Measurements from ENCODE around the gene CLDN24.

Gene CLDN24

GRCh38 chr4:183323295-183323694 lies 1.1 kb upstream of the CLDN24 start:
- no peak for DNase-seq (ENCODE audit: low read depth, low spot score)

- DNase-seq (ENCODE audit: low read depth, low spot score) = no peak
These were observed 710 bp downstream of the CLDN24 start for GRCh38 chr4:183321516-183321915.

- no peak for DNase-seq (ENCODE audit: low read depth, low spot score)
These were observed 1.1 kb downstream of the CLDN24 start for GRCh38 chr4:183321079-183321478.

GRCh38 chr4:183320211-183321059 lies 1.8 kb downstream of the CLDN24 start, which contains the start of gene CLDN22:
TSS of gene CLDN22 (minus strand) at chr4:183320276. CDS start at chr4:183320218, 58 bp downstream.
- DNase-seq (ENCODE audit: low read depth, low spot score) = no peak

GRCh38 chr4:183318656-183319055 lies 3.6 kb downstream of the CLDN24 start:
- no peak for DNase-seq (ENCODE audit: low read depth, low spot score)

GRCh38 chr4:183314806-183315205 lies 7.4 kb downstream of the CLDN24 start:
- no peak for DNase-seq (ENCODE audit: low read depth, low spot score)

GRCh38 chr4:183314336-183314735 lies 7.9 kb downstream of the CLDN24 start:
- no peak for DNase-seq (ENCODE audit: low read depth, low spot score)

- no peak for DNase-seq (ENCODE audit: low read depth, low spot score)
These were observed 9.4 kb downstream of the CLDN24 start for GRCh38 chr4:183312841-183313240.

GRCh38 chr4:183306811-183307210 lies 15.4 kb downstream of the CLDN24 start:
- no peak for DNase-seq (ENCODE audit: low read depth, low spot score)

- no peak for DNase-seq (ENCODE audit: low read depth, low spot score)
These were observed 17.7 kb downstream of the CLDN24 start for GRCh38 chr4:183304538-183304937.

GRCh38 chr4:183304067-183304466 lies 18.2 kb downstream of the CLDN24 start:
- no peak for DNase-seq (ENCODE audit: low read depth, low spot score)

GRCh38 chr4:183303301-183303700 lies 18.9 kb downstream of the CLDN24 start:
- no peak for DNase-seq (ENCODE audit: low read depth, low spot score)

GRCh38 chr4:183300655-183301054 lies 21.6 kb downstream of the CLDN24 start:
- DNase-seq (ENCODE audit: low read depth, low spot score) = no peak

GRCh38 chr4:183300070-183300469 lies 22.2 kb downstream of the CLDN24 start:
- DNase-seq (ENCODE audit: low read depth, low spot score) = no peak

- no peak for DNase-seq (ENCODE audit: low read depth, low spot score)
These were observed 22.8 kb downstream of the CLDN24 start for GRCh38 chr4:183299464-183299863.

GRCh38 chr4:183297675-183298074 lies 24.6 kb downstream of the CLDN24 start:
- no peak for DNase-seq (ENCODE audit: low read depth, low spot score)

GRCh38 chr4:183295711-183296110 lies 26.5 kb downstream of the CLDN24 start:
- DNase-seq (ENCODE audit: low read depth, low spot score) = no peak

GRCh38 chr4:183291070-183291469 lies 31.2 kb downstream of the CLDN24 start:
- DNase-seq (ENCODE audit: low read depth, low spot score) = no peak

- no peak for DNase-seq (ENCODE audit: low read depth, low spot score)
These were observed 32.5 kb downstream of the CLDN24 start for GRCh38 chr4:183289688-183290087.

GRCh38 chr4:183288955-183289354 lies 33.3 kb downstream of the CLDN24 start:
- DNase-seq (ENCODE audit: low read depth, low spot score) = no peak

- DNase-seq (ENCODE audit: low read depth, low spot score) = no peak
These were observed 34.5 kb downstream of the CLDN24 start for GRCh38 chr4:183287677-183288076.

GRCh38 chr4:183287309-183287659 lies 34.9 kb downstream of the CLDN24 start:
- DNase-seq (ENCODE audit: low read depth, low spot score) = no peak

GRCh38 chr4:183286590-183287308 lies 35.5 kb downstream of the CLDN24 start:
- DNase-seq (ENCODE audit: low read depth, low spot score) = no peak
